Hepatocyte (in vitro differentiated cells): ENCODE results near the gene FOXN3.

Experiments
- EZH2 ChIP-seq: fragments of 200-600 bp; sonication (generic); IDR thresholded peaks from 2 replicates; pipeline ENCODE4 v1.6.1; 2016; ENCODE audit warnings: antibody characterized with exemption, mild to moderate bottlenecking, borderline replicate concordance
- EZH2phosphoT487 ChIP-seq: fragments of 200-600 bp; sonication (generic); IDR thresholded peaks from one replicate; pipeline ENCODE4 v1.6.1; 2018; ENCODE audit warnings: antibody characterized with exemption, mild to moderate bottlenecking, low read depth, moderate library complexity; ENCODE audit not compliant: unreplicated experiment, severe bottlenecking
- TF ChIP-seq, protein P1 (sequence below): fragments of 200-600 bp; sonication (generic); IDR thresholded peaks from 2 replicates; pipeline ENCODE4 v1.5.1; 2016; ENCODE audit warnings: antibody characterized with exemption, mild to moderate bottlenecking; ENCODE audit not compliant: poor library complexity

- TF ChIP-seq, protein P1, sequence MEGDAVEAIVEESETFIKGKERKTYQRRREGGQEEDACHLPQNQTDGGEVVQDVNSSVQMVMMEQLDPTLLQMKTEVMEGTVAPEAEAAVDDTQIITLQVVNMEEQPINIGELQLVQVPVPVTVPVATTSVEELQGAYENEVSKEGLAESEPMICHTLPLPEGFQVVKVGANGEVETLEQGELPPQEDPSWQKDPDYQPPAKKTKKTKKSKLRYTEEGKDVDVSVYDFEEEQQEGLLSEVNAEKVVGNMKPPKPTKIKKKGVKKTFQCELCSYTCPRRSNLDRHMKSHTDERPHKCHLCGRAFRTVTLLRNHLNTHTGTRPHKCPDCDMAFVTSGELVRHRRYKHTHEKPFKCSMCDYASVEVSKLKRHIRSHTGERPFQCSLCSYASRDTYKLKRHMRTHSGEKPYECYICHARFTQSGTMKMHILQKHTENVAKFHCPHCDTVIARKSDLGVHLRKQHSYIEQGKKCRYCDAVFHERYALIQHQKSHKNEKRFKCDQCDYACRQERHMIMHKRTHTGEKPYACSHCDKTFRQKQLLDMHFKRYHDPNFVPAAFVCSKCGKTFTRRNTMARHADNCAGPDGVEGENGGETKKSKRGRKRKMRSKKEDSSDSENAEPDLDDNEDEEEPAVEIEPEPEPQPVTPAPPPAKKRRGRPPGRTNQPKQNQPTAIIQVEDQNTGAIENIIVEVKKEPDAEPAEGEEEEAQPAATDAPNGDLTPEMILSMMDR: no peak
- TF ChIP-seq EZH2 (no peak), EZH2phosphoT487 (no peak)
Measured at GRCh38 chr14:89294060-89294459, 123.0 kb downstream of the FOXN3 start.
